Measurements from ENCODE around the gene OBSCN.

GRCh38 chr1:228344631-228345072 is 136.8 kb downstream of the OBSCN start:
- TF ChIP-seq, protein P1, sequence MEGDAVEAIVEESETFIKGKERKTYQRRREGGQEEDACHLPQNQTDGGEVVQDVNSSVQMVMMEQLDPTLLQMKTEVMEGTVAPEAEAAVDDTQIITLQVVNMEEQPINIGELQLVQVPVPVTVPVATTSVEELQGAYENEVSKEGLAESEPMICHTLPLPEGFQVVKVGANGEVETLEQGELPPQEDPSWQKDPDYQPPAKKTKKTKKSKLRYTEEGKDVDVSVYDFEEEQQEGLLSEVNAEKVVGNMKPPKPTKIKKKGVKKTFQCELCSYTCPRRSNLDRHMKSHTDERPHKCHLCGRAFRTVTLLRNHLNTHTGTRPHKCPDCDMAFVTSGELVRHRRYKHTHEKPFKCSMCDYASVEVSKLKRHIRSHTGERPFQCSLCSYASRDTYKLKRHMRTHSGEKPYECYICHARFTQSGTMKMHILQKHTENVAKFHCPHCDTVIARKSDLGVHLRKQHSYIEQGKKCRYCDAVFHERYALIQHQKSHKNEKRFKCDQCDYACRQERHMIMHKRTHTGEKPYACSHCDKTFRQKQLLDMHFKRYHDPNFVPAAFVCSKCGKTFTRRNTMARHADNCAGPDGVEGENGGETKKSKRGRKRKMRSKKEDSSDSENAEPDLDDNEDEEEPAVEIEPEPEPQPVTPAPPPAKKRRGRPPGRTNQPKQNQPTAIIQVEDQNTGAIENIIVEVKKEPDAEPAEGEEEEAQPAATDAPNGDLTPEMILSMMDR (IDR thresholded peaks at IDR 0.05) = no peak
- no peak for TF ChIP-seq POLR2A (IDR thresholded peaks at IDR 0.05)
